Stimulated activated CD8-positive, alpha-beta memory T cell treated with anti-CD3 and anti-CD28 coated beads, Interleukin-15, amount 100 ng/mL, for 24 hours (primary cell): ENCODE results near the gene PRRG4.
"Not testable (repeated sequence)": the region's sequence is repeated elsewhere in the genome, so short reads cannot be mapped to it uniquely, and the experiment has no call there.

Experiments
- DNase-seq: peaks from one replicate; pipeline ENCODE4 v3.0.0-alpha.2; 2020; ENCODE audit warnings: low read depth

Gene PRRG4

DNA sequence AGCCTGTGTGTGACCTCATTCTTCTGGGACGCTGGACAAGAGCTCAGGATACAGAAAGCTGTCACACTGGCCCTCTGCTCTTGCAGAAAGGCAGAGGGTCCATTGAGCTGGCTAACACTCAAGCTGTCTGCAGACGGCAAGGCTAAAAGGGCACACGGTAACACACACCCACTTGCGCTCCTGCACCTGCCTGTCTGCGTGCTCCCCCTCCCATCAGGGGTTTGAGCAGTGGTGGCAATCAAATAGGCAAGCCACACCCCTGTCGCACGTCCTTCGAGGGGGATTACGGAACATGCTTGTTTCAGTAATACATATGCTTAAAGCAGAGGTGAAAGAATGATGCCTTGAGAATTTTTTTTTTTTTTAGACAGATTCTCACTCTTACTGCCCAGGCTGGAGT, 55.8 kb downstream of the PRRG4 start:
- DNase-seq = no peak

DNA sequence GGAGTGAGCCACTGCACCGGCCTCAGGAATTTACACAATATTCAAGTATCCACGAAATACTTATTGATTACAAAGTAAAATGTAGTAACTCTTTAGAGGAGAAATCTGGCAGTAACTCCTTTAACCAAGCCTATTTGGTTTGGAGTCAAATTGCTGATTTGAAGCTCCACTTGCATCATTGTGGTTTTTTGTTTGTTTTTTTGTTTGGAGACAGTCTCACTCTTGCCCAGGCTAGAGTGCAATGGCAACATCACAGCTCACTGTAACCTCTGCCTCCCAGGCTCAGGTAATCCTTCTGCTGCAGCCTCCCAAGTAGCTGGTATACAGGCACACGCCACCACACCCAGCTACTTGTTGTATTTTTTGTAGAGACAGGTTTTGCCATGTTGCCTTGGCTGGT, 56.5 kb downstream of the PRRG4 start:
- DNase-seq = no peak

DNA sequence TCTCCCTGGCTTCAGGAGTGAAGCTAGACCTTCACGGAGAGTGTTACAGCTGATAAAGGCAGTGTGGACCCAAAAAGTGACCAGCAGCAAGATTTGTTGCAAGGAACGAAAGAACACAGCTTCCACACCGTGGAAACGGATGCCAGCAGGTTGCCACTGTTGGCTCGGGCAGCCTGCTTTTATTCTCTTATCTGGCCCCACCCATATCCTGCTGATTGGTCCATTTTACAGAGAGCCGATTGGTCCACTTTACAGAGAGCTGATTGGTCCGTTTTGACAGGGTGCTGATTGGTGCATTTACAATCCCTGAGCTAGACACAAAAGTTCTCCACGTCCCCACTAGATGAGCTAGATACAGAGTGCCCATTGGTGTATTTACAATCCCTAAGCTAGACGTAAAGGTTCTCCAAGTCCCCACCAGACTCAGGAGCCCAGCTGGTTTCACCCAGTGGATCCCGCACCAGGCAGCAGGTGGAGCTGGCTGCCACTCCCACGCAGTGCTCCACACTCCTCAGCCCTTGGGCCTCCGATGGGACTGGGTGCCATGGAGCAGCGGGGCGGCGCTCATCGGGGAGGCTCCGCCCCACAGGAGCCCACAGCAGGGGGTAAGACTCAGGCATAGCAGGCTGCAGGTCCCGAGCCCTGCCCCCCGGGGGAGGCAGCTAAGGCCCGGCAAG, 58.1 kb downstream of the PRRG4 start:
- not testable (repeated sequence) for DNase-seq

DNA sequence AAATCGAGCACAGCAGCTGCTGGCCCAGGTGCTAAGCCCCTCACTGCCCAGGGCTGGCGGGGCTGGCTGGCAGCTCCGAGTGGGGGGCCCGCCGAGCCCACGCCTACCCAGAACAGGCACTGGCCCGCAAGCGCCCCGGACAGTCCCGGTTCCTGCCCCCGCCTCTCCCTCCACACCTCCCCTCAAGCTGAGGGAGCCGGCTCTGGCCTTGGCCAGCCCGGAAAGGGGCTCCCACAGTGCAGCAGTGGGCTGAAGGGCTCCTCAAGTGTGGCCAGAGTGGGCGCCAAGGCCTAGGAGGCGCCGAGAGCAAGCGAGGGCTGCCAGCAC, 58.6 kb downstream of the PRRG4 start:
- not testable (repeated sequence) for DNase-seq

DNA sequence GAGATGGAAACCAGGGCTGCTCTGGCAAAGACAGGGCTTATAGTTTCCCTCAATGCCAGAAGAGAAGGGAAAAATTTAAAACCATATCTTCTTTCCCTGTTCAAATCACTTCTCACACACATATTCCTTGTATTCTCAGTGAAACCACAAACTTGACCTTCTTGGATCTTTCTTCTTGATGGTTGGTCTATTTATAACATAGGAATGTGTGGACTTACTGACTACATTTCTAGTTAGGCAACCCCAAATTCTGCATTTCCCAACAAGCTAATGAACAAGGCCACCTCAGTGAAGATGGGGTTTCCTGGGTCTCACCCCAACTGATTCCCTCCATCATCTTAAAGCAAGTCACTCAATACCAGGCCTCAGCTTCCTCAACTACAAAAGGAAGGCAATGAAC, 59.1 kb downstream of the PRRG4 start:
- no peak for DNase-seq

DNA sequence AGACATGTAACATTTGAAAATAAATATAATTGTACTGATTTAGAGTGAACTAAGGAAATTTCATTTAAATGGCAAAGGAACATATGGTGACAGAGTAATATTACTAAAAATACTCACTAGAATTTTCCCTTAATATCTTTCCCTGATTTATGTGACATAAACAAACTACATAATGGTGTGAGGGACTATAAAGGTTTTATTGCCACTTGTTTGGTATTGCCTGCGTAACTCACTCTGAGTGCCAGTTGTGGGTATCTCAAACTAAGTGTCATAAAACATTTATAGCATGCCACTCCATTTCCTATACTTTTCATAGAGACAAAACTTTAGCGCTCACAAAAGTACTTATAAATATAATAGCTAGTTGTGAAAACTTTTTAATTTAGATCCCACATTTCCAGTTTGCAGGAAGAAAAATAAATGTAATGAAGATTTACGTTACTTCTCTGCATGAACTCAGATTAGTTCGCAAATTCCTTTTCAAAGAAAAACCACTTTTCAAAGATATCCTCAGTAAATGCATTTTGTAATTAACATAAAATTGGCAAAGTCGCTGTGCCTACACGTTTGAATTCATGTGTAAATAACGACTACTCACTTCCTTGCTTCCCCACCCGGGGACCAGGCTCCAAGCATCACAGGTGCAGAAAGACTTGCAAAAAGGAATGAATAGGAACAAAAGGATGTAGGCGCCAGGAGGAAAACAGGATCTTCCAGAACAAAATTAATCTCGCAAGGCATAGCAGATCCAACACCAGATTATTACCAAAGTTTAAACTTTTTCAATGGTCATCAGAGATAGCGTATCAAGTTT, 61.3 kb downstream of the PRRG4 start:
- no peak for DNase-seq

DNA sequence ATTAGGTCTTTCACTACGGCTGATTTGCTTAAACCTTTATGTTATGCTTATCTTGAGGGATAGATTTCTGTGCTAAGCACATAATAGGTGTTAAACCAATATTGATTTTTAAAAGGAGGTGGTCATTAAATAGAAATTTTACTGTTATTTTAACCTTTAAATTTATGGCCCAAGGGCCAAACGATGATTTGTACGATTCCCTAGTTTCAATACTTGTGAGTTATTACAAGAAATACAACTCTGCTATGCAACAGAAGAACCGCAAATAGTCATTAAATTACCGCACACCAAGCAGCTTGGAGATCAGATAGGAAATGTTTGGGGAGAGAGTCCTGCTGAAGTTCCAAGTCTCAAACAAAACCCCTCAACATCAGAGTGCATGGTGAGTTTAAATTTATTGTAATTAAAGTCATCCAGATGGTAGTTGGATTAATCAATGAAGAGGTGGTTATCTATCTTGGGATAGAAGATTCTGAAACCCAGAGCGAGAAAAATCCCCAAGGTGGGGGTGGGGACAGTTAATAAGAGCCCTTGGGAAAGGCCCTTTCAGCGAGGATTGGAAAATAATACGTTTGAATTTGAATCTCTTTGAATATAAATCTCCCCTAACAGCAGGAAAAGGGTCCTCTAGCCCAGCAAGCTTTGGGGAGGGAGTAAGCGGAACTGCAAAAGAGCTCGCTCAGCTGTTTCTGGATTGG, 62.1 kb downstream of the PRRG4 start:
- DNase-seq = no peak

DNA sequence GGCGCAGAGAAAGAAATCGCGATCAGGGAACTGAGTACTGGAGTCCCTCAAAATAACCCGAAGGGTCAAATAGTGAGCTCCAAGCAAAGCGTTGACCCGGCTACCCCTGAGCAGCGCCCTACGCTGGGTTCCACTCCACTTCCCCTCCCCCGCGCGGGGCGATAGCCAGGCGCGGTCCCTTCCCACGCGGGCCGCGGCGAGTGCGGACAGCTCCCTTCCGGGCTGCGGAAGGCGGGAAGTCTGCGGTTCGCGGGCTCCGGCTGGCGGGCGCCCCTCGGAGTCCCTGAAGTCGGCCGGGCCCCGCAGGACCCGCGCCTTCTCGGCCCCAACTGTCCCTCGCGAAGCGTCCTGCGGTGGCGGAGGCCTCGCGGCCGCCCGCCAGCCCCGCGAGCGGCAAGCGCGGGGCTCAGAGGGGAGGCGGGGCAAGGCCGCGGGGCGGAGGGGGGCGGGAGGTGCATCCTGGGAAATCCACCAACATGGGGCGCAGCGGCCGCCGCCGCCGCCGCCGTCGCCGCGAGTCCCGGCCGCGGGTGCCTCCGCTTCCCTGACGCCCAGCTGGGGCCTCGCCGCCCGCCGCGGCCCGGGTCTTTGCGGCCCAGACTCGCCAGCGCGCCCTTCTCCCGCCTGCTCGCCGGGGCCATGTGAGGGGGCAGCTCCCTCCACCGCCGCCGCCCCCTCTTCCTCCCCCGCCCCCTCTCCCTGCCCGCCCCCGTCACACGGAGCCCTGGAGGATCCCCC, 62.8 kb downstream of the PRRG4 start, which contains the start of gene QSER1:
Gene QSER1, plus strand, starts transcription at position 457 of the 738 bp plus-strand sequence. CDS start 315 bp downstream, outside the sequence.
- DNase-seq = peak; percentile 33

DNA sequence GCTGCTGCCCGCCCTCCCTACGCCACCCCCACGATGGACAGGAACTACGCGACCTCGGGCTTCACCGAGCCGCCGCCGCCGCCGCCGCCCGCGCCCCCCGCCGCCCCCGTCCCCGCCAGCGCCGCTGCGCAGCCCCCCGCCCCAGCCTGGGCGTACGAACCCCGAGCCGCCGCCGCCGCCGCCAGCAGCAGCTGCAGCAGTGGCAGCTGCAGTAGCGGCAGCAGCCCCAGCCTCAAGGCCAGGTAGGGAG, 63.3 kb downstream of the PRRG4 start:
- DNase-seq = no peak

DNA sequence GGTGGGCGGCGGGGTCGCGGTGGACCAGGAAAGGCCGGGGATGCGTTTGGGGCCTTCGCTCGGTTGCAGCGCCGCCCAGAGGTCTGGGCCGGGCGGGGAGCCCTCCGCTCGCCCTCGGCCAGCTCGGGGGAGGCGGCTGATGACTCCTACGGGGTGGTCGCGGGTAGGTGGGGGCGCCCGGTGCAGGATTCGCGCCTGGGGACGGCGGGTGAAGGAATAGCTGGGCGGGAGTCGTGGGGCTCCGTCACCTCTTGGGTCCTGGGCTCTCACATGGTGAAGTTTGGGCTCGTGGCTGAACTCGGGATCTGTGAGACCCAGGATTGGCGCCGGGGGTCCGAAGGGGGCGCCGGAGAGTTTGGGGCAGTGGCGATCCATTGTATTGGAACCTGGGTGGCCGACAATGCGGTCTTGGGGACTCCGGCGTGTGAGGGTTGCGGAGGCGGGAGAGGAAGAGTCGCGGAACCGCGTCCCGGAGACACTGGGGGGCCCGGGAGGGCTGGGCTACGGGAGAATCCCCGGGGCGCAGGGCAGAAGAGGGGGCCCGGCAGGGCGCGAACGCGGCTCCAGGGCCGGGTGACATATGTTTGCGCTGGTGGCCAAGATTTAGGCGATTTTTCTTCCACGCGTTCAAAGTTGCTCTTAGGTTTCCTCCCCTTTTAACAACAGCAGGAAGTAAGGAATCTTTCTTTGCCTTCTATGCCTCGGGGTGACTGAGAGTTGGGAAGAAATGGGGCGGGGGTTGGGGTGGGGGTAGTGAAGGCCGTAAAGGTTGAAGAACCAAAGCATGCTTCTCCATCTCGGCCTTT, 63.8 kb downstream of the PRRG4 start:
- peak; percentile 27 for DNase-seq

DNA sequence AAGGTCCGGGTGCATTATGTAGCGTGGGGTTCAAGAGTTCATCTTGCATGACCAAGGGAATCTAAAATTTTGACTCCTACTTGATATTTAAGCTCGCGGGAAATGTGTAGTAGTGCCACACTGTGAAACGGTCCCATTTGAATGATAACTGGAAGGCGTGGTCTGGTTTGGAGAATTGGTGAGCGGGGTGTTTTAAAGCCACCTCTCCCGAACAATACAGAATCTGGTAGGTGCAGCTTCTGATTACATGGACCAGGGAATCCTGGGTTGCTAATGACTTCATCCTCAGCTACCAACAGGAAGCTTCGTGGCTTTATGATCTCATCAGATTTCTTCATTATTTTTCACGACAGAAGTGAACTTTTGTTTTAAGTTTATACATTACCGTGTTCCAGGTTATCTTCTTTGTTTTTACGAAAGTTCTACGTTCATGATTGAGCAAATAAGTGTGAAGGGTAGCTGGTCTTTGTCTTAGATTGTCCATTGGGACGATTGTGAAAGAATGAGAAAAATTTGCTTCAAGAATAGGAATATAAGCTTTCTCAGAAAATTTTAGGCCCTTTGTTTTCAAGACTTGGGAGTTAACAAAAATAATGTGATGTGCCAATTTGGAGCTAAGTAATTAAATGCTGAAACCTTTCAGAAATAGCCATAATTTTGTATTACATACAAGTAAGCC, 64.6 kb downstream of the PRRG4 start:
- no peak for DNase-seq

DNA sequence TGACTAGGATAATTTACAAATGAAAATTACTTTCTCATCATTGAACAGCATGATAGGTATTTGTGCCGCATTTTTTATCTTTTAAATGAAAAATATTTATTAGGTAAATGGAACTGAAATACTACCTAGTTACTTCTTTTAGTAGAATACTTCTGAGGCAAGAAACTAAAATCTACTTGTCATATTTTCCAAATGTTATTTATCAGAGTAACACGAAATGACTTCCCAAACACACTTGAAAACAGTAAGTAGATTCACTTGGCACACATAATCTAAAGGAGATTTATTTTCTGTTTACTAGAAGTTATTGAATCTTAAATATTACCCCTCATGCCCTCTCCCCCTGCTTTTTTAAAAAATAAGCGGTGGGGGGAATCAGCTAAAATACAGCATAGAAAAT, 65.2 kb downstream of the PRRG4 start:
- no peak for DNase-seq

DNA sequence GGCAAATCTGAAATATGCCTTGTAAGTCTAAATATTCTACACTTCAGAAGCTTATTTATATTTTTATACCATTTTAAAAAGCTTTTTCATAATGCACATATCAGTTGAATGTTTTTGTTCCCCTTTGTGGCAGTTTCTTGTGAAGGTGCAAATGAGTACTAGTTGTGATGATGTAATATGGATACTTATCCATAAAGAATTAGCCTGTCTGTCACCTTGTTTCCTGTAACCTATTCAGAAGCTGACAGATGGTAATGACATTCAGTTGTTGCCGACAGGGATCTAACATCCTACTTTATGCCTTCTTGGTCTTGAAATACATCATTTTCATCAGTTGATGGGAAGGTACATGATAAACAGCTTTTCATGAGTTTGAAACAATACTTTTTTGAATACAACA, 65.7 kb downstream of the PRRG4 start:
- DNase-seq = no peak

DNA sequence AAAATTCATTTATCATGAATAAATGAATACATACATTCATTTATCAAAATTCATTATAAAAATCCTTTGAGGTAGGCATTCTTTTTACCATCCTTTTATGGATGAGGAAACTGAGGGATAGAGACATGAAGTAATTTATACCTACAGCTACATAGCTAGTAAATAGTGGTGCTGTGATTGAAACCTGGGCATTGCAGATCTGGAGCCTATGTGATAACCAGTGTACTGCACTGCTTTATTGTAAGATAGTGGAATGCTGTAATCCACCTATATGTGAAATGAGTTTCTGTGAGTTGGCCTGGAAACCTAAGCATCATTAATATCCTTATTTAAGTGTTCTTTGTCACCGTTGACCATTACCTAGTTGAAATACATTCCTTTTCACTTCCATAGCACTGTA, 67.4 kb downstream of the PRRG4 start:
- DNase-seq = no peak

DNA sequence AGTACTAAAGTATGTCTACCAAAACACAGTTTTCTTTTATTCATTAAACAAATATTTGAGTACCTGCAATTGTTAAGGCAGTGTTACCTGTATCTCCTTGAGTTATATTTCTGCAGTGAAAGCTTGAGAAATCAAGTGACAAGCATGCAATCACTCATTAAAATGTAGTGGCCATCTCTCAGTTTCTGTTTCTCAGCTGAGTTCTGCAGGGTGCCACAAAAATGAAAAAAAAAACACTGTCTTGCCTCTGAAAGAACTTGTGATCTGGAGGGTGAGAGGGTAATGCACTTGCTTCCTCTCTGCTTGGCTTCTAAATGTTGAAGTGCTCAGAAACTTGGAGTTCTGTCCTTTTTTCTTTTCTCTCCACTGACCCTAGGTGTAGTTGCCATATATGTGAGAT, 69.7 kb downstream of the PRRG4 start:
- DNase-seq = no peak

DNA sequence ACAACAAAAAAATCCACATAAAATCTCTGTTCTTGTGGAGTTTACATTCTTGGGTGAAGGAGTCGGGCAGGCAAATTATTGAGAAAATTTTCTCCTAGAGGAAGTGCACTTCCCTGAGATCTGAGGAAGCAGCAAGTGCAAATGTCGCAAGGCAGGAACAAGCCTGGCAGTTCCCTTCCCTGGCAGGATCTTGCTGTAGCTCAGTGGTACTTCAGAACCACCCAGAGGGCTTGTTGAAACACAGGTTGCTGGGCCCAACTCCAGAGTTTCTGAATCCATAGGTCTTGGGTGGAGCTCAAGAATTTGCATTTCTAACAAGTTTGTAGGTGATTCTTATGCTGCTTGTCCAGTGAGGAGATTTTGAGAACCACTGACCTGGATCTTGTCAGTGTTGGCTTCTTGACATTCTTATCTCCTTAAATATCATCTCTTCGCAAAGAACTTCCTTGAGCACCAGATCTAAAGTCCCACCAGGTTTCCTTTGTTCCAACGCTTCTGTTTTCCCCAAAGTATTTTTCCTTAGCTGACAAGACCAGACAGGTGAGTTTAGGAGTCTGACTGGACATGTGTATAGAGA, 72.5 kb downstream of the PRRG4 start:
- DNase-seq = no peak

DNA sequence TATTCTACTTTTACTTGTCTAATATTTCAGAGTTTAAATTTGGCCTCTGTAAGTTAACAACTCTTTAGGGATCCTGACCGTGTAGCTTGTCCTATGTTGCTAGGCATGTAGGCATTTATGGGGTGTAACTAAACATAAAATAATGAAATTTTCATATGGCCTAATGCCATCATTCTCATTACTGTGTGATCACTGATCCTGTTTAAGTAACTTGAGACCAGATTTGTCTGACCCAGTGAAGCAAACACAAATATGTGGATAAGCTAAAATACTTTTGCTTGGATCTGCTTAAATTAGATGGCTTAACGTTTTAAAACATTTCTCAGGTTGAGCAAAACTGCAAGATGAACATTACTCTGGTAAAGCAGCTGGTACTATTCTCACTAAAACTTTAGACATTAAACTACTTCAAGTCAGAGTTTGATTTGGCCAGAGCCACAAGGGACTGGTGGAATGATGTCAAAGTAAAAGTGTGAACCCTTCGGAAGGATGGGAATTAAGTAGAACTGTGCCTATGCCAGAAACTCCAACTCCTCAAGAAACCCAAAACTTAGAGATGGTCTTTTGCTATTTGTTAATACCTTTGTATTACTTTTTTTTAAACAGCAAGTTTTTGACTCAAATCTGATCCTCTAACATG, 75.4 kb downstream of the PRRG4 start:
- DNase-seq = no peak
